ENCODE results near the gene TCF12.
"Not testable (repeated sequence)": the region's sequence is repeated elsewhere in the genome, so short reads cannot be mapped to it uniquely, and the experiment has no call there.

Gene TCF12

DNA sequence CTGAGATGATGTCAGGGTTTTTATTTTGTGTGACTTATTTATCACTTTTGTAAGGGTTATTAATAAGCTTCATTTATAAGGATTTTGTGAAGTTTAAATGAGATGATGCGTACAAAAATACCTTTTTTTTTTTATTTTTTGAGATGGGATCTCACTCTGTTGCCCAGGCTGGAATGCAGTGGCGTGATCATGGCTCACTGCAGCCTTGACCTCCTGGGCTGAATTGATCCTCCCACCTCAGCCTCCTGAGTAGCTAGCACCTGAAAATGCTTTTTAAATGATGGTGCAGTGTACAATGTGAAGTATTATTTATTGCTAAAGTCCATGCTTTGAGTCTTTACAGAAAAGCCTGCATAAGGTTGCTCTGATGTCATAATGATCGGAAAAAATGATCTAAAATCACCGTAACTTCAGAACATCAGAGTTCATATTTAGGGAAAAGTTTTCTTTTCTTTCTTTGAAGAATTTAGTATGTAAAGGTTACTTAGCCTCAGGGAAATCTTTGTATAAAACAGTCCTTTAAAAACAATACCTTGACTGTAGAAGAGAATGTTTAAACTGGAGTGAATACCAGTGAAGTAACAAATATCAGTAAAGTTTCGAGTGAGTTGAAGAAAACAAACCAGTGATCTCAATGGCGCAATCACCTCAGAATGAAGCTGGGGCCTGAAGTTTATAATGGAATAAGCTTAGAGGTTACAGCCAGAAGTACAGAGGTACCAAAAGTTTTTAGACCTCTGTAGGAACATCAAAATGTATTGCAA, 29.7 kb downstream of the TCF12 start:
- no peak for DNase-seq

- no peak for DNase-seq
These were observed 30.3 kb downstream of the TCF12 start for GRCh38 chr15:56948764-56949101.

GRCh38 chr15:56950979-56951378, 32.5 kb downstream of the TCF12 start:
- DNase-seq, result no peak

- no peak for DNase-seq
These were observed 35.3 kb downstream of the TCF12 start for GRCh38 chr15:56953790-56954189.

DNA sequence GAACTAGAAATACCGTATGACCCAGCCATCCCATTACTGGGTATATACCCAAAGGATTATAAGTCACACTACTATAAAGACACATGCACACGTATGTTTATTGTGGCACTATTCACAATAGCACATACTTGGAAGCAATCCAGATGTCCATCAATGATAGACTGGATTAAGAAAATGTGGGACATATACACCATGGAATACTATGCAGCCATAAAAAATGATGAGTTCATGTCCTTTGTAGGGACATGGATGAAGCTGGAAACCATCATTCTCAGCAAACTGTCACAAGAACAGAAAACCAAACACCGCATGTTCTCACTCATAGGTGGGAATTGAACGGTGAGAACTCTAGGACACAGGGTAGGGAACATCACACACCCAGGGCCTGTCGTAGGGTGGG, 36.6 kb downstream of the TCF12 start:
- DNase-seq, result not testable (repeated sequence)

DNA sequence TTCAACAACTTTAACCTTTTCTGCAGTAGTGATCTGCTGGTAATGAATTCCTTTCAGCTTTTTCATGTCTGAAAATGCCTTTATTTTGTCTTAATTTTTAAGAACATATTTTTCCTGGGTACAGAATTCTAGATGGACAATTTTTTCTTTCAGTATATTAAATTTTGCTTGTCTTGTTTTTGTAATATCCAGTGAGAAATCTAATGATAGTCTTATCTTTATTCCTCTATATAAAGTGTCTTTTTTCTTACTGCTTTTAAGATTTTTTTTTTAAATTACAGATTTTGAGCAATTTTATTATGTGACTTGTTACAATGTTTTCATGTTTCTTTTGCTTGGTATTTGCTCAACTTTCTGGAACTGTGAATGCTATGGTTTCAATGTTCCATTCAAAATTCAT, 38.1 kb downstream of the TCF12 start:
- no peak for DNase-seq

GRCh38 chr15:56957812-56958406, 39.5 kb downstream of the TCF12 start:
- DNase-seq, result no peak

DNA sequence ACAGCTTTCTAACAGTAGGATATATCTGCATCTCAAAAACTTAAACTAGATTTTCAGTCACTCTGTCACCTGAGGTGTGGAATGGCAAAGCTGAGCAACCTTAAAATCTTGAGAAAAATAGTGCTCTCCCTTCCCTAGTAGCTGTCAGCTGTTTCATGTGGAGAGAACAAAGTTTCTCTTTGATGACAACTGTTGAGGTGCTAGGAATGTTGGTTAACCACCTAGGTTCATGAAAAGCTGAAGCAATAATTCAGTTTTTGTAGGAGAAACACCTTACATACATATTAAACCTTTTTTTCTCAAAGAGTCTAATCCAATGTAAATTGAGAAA, 40.8 kb downstream of the TCF12 start:
- DNase-seq, result no peak

- DNase-seq, result no peak
These were observed 41.7 kb downstream of the TCF12 start for GRCh38 chr15:56960116-56960515.

DNA sequence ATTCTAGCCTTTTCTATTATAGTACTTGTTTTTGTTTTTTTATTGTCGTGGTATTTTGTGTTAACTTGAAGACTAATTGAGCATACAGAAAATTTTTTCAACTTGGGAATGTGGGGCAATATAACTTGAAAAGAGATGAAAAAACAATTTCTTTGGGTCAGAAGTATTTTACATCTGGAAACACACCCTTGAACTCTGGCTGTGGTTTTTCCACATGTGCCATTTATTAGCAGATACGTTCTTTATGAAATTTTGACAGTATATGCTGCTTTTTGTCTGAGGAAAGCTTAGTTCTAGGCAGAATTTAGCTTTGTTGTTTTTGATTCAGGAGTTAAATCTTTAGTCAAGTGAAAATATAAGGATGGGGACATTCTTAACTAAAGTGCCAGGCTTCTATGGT, 44.7 kb downstream of the TCF12 start:
- no peak for DNase-seq

- no peak for DNase-seq
These were observed 45.3 kb downstream of the TCF12 start for GRCh38 chr15:56963710-56964109.

DNA sequence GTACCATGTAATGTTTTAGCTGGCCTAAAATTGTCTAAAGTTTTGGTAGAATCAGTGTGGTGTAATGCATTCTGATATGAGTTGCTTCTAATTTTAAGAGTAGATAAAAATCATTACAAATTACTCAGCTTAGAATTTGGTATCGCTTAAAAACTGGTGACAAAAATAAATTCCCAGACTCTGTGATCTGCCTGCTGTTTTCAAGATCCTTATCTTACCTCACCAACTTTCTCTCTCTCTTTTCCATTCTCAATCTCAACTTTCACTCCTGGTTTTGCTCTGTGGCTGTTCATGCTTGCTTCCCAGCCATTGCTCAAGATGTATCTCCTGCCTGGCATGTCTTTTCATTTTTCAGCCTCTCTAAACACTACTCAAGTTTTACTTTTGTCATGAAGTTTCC, 45.7 kb downstream of the TCF12 start:
- no peak for DNase-seq

DNA sequence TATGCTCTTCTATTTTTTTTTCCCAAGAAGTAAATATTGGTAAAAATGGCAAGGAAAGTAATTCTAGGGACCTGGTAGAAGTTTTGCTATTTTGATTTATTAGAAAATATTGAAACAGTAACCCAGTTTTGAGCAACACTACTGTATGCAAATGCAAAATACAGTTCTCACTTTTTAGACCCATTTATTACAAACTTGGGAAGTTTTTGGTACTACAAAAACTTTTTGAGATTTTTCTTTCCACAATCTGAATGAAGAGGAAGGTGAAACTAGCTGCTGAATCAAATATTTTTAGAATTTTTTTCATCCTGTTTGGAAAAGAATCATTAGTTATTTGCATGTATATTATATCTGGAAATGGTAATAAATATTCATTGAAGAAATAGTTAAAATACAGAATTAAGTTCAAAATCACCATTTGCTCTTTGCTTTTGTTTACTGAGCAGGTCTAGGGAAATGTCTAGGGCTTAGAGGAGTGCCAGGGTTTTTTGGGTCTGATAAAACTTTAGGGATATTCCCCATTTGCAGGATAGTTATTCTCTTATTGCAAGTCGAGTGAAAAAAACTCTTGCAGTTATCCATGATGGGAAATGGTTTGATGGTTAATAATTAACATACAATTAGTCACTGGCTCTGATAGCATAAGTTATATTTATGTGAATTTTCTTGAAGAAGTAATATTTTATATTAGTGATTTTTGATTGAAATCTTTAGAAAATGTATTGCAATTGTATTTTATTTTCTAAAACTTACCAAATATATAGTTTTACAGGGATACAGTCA, 47.0 kb downstream of the TCF12 start:
- DNase-seq, result no peak

DNA sequence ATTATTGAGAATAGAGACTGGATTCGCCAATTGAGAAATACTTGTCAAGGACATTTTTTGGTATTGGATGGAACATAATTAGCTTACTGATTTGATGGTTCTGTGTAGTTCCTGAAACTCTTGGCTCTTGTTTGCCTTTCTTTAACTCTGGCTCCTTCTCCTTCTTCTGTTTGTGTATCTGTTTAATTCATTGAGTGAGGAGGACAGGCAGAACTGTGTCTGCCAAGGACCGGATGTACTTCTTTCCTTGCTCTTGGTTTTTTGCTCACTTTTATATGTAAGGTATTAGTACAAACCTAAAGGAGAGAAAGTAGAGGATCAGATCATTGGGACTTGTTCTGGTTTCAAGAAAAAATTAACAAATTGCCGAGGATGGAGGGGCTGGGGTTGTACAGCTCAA, 48.9 kb downstream of the TCF12 start:
- DNase-seq, result no peak

GRCh38 chr15:56968256-56968655, 49.8 kb downstream of the TCF12 start:
- no peak for DNase-seq

DNA sequence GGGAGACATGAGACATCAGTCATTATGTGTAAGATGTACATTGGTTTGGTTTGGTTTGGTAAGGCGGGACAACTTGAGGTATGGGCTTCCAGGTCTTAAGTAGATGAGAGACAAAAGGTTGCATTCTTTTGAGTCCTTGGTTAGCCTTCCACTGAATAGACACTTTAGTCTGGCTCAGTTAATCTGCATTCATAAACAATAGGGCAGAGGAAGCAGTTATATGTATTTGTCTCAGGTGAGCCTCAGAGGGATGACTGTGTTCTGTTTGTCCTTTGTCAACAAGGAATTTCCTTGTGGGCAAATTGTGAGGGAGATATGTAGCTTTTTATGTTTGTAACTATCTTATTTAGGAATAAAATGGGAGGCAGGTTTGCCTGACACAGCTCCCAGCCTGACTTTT, 50.4 kb downstream of the TCF12 start:
- DNase-seq, result no peak

GRCh38 chr15:56969265-56969895, 50.9 kb downstream of the TCF12 start:
- DNase-seq, result no peak

DNA sequence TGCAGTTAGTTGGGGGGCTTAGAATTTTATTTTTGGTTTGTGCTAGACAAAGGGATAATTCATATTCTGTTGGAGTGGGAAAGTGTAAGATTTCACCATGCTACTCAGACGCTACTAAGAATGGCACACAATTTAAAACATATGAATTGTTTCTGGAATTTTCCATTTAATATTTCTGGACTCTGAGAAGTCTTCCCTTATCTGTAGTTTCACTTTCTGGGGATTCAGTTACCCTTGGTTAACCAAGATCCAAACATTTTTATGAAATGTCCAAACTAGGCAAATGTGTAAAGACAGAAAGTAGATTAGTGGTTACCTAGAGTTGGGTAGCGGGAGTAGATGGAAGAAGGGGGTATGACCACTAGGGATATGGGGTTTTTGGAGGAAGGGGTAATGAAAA, 53.1 kb downstream of the TCF12 start:
- no peak for DNase-seq

- DNase-seq, result no peak
These were observed 53.6 kb downstream of the TCF12 start for GRCh38 chr15:56972016-56972415.

GRCh38 chr15:56972426-56972825, 54.0 kb downstream of the TCF12 start:
- no peak for DNase-seq

DNA sequence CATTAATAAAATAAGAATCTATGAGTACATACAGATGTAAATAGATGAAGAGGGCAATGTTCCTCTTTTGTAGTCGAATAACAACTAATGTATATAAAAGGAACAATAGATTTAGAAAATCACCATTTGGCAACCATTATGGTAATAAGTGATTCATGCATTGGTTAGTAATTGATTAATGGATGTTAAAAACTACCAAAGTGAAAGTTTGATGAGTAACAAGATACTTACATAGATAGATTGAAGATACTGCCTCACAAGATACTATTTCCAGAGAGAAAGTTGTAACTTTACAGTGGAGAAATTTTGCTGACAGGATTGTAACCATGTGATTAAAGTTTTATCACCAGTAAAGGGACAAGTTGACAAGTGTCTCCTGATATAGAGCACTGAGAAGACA, 55.0 kb downstream of the TCF12 start:
- DNase-seq, result no peak

GRCh38 chr15:56977232-56977631, 58.8 kb downstream of the TCF12 start:
- DNase-seq, result no peak

DNA sequence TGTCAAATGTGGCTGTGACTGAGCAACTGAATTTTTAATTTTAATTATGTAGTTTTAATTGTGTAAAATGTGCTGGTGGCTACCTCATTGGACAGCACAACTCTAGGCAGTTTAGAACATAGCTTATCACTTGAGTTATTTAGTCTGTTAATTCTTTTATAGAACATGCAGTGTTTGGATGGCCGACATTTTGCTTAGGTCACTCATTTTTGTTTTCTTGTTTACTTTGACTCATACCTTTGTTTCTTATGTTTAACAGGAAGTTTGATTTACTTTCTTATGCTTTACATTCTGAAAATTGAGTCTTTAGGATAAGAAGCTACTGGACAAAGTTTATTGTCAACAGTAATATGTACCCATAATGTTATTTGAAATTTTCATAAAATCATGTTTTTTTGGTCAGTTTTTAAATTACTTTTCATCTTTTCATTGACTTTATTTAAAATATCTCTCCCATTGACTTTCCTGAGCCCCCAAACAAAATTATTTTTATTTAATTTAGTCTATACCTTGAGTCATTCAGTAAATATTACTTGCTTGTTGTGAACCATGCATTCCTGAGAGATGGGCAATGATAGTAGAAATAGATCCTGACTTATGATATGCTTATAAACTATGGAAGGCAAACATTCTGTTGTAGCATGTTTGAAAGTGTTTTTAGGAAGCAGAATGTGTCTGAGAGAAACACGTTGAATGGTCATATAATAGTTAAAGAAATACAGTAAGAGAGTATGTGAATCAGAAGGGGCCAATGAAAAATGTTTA, 60.6 kb downstream of the TCF12 start:
- DNase-seq, result no peak
